GM21381 (cell line): ENCODE measurements around the gene PCARE.
"Not testable (repeated sequence)": the region's sequence is repeated elsewhere in the genome, so short reads cannot be mapped to it uniquely, and the experiment has no call there.

Experiments used
- ATAC-seq: cut with Tn5 transposase; IDR thresholded peaks from one replicate; pipeline ENCODE4 v1.9.1; 2021; ENCODE audit warnings: mild to moderate bottlenecking, moderate library complexity; ENCODE audit not compliant: unreplicated experiment

PCARE gene

GRCh38 chr2:29074411-29074810 is at the start of gene PCARE:
PCARE (minus strand) TSS chr2:29074523; CDS start chr2:29074261, 262 bp downstream.
- no peak for ATAC-seq

GRCh38 chr2:29123617-29124349 is 49.5 kb upstream of the PCARE start:
- no peak for ATAC-seq

GRCh38 chr2:29120846-29121245 is 46.5 kb upstream of the PCARE start:
- ATAC-seq = no peak

GRCh38 chr2:29119211-29119610 is 44.9 kb upstream of the PCARE start:
- ATAC-seq = no peak

- no peak for ATAC-seq
These were observed 43.4 kb upstream of the PCARE start for GRCh38 chr2:29117636-29118303.

GRCh38 chr2:29115797-29116781 is 41.8 kb upstream of the PCARE start:
- peak; percentile 43 for ATAC-seq

- peak; percentile 36 for ATAC-seq
These were observed 40.8 kb upstream of the PCARE start, which contains the start of gene CLIP4 for GRCh38 chr2:29114946-29115609. CLIP4 (plus strand) TSS chr2:29115415; CDS start chr2:29121389, 5,974 bp downstream.

- ATAC-seq = no peak
These were observed 40.2 kb upstream of the PCARE start for GRCh38 chr2:29114586-29114945.

- ATAC-seq = no peak
These were observed 39.6 kb upstream of the PCARE start for GRCh38 chr2:29113891-29114321.

- ATAC-seq = no peak
These were observed 38.8 kb upstream of the PCARE start for GRCh38 chr2:29113027-29113686.

- no peak for ATAC-seq
These were observed 38.1 kb upstream of the PCARE start for GRCh38 chr2:29112379-29112778.

- peak; percentile 48 for ATAC-seq
These were observed 36.7 kb upstream of the PCARE start for GRCh38 chr2:29110916-29111535.

GRCh38 chr2:29109246-29109645 is 34.9 kb upstream of the PCARE start:
- no peak for ATAC-seq

GRCh38 chr2:29108225-29108624 is 33.9 kb upstream of the PCARE start:
- ATAC-seq = no peak

- not testable (repeated sequence) for ATAC-seq
These were observed 33.2 kb upstream of the PCARE start for GRCh38 chr2:29107547-29107946.

- no peak for ATAC-seq
These were observed 32.7 kb upstream of the PCARE start for GRCh38 chr2:29106980-29107388.

- no peak for ATAC-seq
These were observed 31.9 kb upstream of the PCARE start for GRCh38 chr2:29106256-29106655.

- ATAC-seq = no peak
These were observed 31.1 kb upstream of the PCARE start for GRCh38 chr2:29105375-29105774.

- ATAC-seq = no peak
These were observed 30.4 kb upstream of the PCARE start for GRCh38 chr2:29104688-29105087.

GRCh38 chr2:29100564-29100963 is 26.2 kb upstream of the PCARE start:
- no peak for ATAC-seq
